Measurements from ENCODE around the gene SLMAP.

Gene SLMAP

DNA sequence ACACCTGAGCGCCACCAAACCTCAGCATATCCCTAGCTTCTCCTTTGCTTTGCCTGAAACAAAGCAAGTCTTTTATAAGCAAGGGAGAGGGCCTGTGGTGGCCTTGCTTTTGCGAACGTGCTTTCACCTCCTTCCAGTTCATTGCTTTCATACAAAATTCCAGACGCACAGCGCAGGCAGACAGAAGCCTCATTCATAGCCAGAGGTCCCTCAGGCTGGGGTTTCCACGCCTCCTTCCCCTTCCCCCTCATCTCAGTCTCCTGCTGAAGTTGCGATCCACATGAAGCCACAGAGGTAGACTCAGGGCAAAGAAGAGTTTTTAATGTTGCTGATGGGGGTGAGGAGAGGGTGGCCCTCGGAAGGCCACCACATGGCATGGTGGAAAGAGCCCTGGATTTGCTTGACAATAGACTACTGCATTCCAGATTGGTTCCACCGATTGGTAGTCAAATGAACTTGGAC lies 192.7 kb downstream of the SLMAP start:
- no peak for DNase-seq (ENCODE audit: low read depth)
- TF ChIP-seq, protein P1, sequence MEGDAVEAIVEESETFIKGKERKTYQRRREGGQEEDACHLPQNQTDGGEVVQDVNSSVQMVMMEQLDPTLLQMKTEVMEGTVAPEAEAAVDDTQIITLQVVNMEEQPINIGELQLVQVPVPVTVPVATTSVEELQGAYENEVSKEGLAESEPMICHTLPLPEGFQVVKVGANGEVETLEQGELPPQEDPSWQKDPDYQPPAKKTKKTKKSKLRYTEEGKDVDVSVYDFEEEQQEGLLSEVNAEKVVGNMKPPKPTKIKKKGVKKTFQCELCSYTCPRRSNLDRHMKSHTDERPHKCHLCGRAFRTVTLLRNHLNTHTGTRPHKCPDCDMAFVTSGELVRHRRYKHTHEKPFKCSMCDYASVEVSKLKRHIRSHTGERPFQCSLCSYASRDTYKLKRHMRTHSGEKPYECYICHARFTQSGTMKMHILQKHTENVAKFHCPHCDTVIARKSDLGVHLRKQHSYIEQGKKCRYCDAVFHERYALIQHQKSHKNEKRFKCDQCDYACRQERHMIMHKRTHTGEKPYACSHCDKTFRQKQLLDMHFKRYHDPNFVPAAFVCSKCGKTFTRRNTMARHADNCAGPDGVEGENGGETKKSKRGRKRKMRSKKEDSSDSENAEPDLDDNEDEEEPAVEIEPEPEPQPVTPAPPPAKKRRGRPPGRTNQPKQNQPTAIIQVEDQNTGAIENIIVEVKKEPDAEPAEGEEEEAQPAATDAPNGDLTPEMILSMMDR (IDR thresholded peaks at IDR 0.05; ENCODE audit: control insufficient read depth, extremely low read depth, insufficient read depth) = no peak
- H3K4me3 ChIP-seq (ENCODE audit: low read depth, low read length) = no peak overlapping the region

DNA sequence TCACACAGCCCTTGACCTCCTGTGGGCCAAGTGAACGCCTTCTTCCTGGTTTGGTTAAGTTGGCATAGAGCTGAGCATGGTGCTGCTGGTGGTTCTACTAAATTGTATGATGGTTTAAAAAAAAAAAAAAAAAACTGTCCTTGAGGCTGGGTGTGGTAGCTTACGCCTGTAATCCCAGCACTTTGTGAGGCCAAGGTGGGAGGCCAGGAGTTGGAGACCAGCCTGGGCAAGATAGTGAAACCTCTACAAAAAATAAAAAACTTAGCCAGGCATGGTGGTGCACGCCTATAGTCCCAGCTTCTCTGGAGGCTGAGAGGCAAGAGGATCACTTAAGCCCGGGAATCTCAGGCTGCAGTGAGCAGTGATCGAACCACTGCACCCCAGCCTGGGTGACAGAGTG lies 193.2 kb downstream of the SLMAP start:
- H3K4me3 ChIP-seq (ENCODE audit: low read depth, low read length) = no peak overlapping the region
- TF ChIP-seq, protein P1 (IDR thresholded peaks at IDR 0.05; ENCODE audit: control insufficient read depth, extremely low read depth, insufficient read depth) = no peak

DNA sequence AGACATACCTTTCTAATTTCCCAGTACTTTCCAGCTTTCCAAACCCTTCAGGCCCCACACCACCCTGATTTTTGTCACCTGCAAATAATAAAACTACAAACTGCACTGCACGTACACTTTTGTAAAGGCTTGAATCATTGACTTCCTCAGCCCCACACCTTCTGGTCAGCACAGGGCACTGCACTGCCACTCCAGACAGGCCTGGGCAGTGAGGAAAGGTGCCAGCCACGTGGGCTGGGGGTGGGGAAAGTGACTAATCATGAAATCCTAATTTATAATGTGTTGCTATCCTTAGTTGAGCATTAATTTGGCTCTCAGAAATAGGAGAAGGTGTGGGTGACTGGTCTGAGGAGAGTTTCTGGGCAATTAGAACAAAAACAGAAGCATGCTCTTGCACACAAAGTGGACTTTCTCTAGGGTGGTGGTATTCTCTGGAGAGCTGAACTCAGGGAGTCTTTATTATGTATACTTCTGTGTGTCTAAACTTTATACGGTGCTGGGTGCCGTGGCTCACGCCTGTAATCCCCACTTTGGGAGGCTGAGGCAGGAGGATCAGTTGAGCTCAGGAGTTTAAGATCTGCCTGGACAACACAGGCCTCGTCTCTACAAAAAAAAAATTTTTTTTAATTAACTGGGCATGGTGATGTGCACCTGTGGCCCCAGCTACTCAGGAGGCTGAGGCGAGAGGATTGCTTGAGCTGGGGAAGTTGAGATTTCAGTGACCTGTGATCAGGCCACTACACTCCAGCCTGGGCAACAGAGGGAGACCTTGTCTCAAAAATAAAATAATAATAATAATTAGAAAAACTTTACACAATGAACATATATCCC lies 193.9 kb downstream of the SLMAP start:
- no peak overlapping the region for H3K4me3 ChIP-seq (ENCODE audit: low read depth, low read length)
- TF ChIP-seq, protein P1 (IDR thresholded peaks at IDR 0.05; ENCODE audit: control insufficient read depth, extremely low read depth, insufficient read depth) = peak; percentile 25; the same call in 1 of the 2 replicates
- peak; percentile 36 for DNase-seq (ENCODE audit: low read depth)

More for the DNA sequence above, 193.2 kb downstream of the SLMAP start:
- no peak for DNase-seq (ENCODE audit: low read depth)

DNA sequence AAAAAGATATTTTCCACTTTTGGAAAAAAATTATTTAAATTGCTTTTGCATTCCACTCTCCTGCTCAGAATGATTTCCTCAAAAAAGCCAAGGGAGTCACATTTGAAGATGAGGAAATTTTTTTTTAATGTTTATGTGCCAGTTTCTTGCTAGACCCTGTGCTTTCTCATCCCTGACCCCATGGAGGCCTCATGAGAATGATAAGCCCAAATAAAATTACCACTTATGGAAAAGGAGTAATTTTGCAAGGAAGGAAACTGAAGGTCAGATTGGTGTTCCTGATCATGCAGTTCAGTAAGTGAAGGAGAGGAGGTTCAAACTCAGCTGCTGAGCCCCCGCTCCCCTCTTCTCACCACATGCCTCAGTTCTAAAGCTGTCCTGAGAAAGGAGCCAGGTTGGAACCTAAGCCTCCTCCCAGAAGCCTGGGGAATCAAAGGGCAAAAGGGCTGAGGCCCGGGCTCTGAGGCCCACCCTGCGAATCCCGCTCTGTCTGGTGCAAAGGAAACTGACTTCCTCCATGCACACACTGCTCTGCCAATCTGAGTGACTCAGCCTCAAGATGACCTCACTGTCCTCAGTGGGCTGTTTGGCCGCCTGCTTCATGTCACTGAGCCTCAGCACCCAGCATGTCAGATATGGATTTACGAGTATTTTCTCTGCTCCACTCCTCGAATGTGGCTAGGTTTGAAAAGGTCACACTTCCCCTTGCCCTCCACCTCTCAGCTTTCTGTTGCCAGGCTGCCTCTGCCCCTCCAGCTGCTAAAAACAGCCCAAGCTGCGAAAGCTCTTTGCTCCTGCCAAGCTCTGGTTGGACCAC lies 195.2 kb downstream of the SLMAP start:
- TF ChIP-seq, protein P1 (IDR thresholded peaks at IDR 0.05; ENCODE audit: control insufficient read depth, extremely low read depth, insufficient read depth) = no peak
- H3K4me3 ChIP-seq (ENCODE audit: low read depth, low read length) = no peak overlapping the region
- no peak for DNase-seq (ENCODE audit: low read depth)

DNA sequence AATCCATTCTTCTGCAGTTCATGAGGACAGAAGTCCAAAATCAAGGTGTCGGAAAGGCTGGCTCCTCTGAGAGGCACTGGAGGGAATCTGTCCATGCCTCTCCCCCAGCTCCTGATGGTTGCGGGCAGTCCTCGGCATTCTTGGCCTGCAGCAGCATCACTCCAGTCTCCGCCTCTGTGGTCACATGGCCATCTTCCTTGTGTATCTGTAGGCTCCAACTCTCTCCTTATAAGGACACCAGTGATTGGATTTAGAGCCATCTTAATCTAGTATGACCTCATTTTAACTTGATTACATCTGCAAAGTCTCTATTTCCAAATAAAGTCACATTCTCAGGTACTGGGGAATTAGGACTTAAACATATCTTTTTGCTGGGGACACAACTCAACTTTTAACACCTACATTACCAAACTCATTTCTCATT lies 196.1 kb downstream of the SLMAP start:
- TF ChIP-seq, protein P1 (IDR thresholded peaks at IDR 0.05; ENCODE audit: control insufficient read depth, extremely low read depth, insufficient read depth) = no peak
- no peak overlapping the region for H3K4me3 ChIP-seq (ENCODE audit: low read depth, low read length)
- peak; percentile 49 for DNase-seq (ENCODE audit: low read depth)

DNA sequence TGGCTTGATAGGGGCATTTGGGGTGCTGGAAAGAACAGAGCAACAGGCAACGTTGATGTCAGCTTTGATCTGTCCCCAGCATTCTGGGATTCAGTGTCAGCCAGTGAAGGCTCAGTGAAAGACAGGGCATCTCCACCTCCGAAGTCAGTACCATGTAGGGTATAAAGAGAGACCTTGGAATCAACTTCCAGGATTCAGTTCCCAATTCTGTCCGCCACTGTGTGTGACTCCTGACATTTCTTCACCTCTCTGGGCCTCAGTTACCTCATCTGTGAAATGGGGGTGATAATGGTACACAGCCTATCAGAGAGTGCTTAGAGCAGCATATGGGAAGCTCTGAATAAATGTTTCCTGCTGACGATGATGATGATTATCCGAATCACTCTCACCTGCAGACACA lies 196.5 kb downstream of the SLMAP start:
- DNase-seq (ENCODE audit: low read depth) = no peak
- no peak overlapping the region for H3K4me3 ChIP-seq (ENCODE audit: low read depth, low read length)
- TF ChIP-seq, protein P1 (IDR thresholded peaks at IDR 0.05; ENCODE audit: control insufficient read depth, extremely low read depth, insufficient read depth) = no peak

Measured in LNCaP clone FGC (cell line).